HG02943 (cell line): ENCODE measurements around the gene RAB34.

Source experiments
- ATAC-seq: cut with Tn5 transposase; IDR thresholded peaks from one replicate; pipeline ENCODE4 v1.9.1; 2021; ENCODE audit warnings: mild to moderate bottlenecking, low read depth, moderate library complexity; ENCODE audit not compliant: unreplicated experiment

RAB34 gene

DNA sequence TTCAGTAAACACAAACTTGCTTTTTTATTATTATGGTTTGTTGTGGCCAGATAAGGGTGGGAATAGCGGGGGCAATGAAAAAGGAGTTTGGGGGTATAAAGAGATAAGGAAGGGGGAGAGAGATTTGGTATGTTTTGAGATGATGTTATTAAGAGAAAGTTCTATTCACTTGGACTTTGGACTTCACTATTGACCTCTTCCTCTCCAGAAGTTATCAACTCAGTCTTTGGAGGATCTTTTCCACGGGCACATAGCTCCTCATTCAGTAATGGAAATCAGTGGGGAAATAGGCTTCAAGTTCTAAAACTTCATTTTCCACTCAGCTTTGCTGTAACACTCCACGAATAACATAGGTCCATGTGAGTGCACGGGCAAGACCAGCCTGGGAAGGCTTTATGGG lies 29.2 kb downstream of the RAB34 start:
- no peak for ATAC-seq

DNA sequence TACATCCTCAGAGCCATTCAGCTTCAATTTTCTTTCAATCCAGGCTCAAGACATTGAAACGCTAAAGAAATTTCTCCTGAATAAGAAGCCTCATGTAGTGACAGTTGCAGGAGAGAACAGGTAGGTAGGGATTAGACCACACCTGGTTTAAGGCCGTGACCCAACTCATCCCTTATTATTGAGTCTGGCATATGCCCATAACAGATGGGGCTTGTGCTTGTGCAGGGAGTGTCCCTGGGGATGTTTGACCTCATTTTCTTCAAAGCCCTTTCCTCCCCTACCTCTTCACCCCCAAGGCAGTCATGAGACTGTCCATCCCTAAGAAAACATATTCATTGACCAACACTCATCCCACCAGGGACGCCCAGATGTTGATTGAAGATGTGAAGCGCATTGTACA lies 31.4 kb downstream of the RAB34 start:
- ATAC-seq, result no peak

DNA sequence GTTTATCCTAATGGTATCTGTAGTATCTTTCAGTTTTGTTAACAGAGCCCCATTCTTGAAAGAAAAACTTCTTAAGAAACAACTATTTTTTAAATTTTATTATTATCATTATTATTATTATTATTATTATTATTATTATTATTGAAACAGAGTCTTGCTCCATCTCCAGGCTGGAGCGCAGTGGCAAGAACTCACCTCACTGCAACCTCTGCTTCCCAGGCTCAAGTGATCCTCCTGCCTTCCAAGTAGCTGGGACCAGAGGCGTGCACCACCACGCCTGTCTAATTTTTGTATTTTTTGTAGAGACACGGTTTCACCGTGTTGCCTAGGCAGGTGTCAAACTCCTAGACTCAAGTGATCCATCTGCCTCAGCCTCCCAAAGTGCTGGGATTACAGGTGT lies 32.3 kb downstream of the RAB34 start:
- no peak for ATAC-seq

DNA sequence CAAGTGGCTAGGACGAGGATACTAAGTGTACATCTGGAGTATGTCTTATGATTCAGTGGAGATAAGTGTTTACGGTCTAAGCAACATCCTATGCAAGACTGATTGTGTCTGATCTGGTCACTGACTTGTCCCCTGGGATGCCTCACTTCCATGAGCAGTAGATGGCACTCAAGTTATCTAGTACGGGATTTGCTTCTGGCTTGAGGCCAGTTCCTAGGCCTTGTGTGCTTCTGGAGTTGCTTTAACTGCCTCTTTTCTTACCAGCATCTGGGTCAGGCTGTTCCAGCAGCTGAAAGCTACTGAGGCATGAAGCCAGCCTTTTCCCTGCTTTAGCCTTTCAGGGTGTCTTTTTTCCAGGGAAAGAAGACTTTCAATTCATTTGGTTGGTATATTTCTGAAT lies 32.7 kb downstream of the RAB34 start:
- no peak for ATAC-seq

DNA sequence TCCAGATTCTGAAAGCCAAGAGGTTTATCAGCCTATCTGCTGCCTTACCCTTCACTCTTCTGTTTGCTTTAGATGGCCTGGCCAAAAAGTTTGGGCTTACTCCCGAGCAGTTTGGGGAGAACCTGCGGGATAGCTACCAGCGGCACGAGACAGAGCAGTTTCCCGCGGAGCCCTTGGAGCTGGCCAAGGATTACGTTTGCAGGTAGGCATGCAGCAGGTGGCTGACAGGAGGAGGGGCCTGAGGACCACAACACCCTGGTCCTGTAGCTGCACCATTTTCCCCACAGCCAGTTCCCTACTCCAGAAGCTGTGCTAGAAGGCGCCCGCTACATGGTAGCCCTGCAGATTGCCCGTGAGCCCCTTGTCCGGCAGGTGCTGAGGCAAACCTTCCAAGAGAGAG lies 35.0 kb downstream of the RAB34 start:
- no peak for ATAC-seq

DNA sequence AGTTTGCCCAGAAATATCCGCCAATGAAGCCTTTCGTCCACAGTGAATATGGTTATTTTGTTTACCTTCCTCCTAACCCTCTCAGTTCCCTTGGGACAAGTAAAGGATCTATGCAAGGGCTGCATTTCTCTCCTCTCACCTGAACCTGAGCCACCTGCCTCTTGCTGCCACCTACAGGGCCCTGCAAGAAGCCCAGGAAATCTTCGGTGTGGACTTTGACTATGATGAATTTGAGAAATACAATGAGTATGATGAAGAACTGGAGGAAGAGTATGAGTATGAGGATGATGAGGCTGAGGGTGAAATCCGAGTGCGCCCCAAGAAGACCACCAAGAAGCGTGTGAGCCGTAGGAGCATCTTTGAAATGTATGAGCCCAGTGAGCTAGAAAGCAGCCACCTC lies 41.7 kb downstream of the RAB34 start:
- ATAC-seq, result no peak

DNA sequence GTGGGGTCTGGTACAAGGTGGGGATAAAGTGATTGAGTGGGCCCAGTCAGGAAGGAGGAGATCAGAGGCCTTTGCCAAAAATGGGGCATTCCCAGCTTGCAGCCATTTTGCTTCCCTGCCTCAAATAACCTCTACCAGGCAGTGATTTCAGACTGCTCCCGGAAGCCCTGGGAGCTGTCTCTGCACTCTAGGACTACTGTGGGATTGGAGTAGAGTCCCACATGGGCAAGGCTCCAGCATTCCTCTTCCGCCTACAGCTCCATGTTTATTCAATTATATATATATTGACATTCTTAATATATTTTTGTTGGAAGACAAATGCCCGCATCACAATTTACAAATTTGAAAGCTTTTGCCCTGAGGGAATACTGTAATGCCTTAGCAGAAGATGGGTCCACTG lies 42.2 kb downstream of the RAB34 start:
- no peak for ATAC-seq

DNA sequence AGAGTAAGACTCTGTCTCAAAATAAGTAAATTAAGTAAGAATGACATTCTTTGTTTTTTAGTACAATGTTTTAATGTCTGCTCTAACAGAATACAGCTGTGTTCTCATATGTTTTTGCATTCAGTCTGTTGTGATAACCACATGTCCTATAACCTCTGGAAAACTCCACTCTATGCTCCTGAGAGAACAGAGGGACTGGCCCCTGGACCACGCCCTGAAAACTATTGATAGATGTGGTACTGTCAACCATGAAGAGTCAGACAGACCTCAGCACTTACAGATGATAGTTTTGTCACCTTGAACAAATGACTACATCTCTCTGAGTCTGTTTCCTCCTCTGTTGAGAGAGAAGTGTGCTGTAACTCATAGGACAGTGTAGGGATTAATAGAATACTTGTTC lies 47.8 kb downstream of the RAB34 start:
- no peak for ATAC-seq

DNA sequence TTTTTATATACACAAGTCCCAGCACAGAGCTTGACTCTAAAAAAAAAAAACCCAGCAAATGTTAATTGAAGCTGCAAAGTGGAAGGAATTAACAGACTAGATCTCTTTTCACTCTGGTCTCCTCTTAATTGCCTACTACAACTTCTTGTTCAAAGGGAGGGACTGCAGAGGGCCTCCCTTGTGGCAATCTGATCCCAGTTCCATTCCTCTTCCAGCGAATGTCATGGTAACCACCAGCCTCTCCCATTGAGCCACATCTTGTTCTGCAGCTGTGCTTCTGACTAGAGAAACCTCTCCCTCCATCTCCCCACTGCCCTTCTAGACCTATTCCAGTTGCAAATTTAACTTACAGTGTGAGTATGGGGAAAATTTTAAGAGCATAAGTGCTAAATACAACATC lies 49.8 kb downstream of the RAB34 start:
- ATAC-seq, result no peak

DNA sequence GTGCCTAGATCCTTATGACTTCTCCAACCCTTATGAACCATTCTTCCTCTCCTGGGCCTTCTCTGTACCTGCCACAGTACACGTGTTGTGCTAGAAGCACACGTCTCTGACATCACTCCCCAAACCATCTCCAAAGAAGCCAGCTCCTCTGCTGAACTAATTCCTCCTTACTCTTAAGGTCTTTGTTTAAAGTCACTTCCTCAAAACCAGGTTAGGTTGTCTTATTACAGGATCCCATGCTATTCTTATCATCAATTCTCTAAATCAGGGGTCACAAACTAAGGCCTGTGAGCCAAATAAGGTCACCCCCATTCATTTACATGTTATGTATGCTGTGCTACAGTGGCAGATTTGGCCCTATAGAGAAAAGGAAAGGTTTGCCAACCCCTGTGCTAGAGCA lies 51.7 kb downstream of the RAB34 start:
- no peak for ATAC-seq
